Neuronal stem cell (in vitro differentiated cells): ENCODE results near the gene FTCD.

Experiments used
- DNase-seq: peaks from one replicate; pipeline ENCODE4 v3.0.0-alpha.2; 2013; ENCODE audit warnings: low spot score
- H2AFZ ChIP-seq: one replicate; pipeline ENCODE4 v1.6.1; 2013; ENCODE audit warnings: mild to moderate bottlenecking, low read length, inconsistent platforms
- H2AK5ac ChIP-seq: 2 replicates; pipeline ENCODE4 v1.6.1; 2013; ENCODE audit warnings: low read depth, mild to moderate bottlenecking, inconsistent platforms, low read length, moderate library complexity, mixed read lengths
- H2BK120ac ChIP-seq: 2 replicates; pipeline ENCODE4 v1.6.1; 2013; ENCODE audit warnings: low read depth, mild to moderate bottlenecking, inconsistent platforms, low read length, moderate library complexity, mixed read lengths
- H2BK12ac ChIP-seq: one replicate; pipeline ENCODE4 v1.6.1; 2013; ENCODE audit warnings: low read length, inconsistent platforms
- H2BK15ac ChIP-seq: 2 replicates; pipeline ENCODE4 v1.6.1; 2013; ENCODE audit warnings: mild to moderate bottlenecking, low read length, inconsistent platforms, mixed read lengths
- H2BK5ac ChIP-seq: one replicate; pipeline ENCODE4 v1.6.1; 2013; ENCODE audit warnings: inconsistent platforms, mild to moderate bottlenecking, low read length, moderate library complexity
- H3K14ac ChIP-seq: one replicate; pipeline ENCODE4 v1.6.1; 2013; ENCODE audit warnings: low read length, inconsistent platforms
- H3K18ac ChIP-seq: 2 replicates; pipeline ENCODE4 v1.6.1; 2013; ENCODE audit warnings: low read length, inconsistent platforms
- H3K23ac ChIP-seq: 2 replicates; pipeline ENCODE4 v1.6.1; 2013; ENCODE audit warnings: low read depth, mild to moderate bottlenecking, mixed read lengths, low read length, inconsistent platforms; ENCODE audit not compliant: poor library complexity
- H3K27ac ChIP-seq: replicated peaks from 3 replicates; pipeline ENCODE4 v1.5.1; 2013; ENCODE audit warnings: low read length, inconsistent platforms
- H3K27me3 ChIP-seq, 3 experiments: 2 replicates each; pipeline ENCODE4 v1.6.1; 2013; ENCODE audit warnings: low read length in 3 of 3, mild to moderate bottlenecking in 2 of 3, inconsistent platforms in 1 of 3, low read depth in 1 of 3, mixed read lengths in 1 of 3, moderate library complexity in 1 of 3; ENCODE audit not compliant: control insufficient read depth in 3 of 3, insufficient read depth in 3 of 3
- H3K36me3 ChIP-seq, 2 donors: replicated peaks in 1 of 2; 2 replicates each; pipeline ENCODE4 v1.6.1; 2013; ENCODE audit warnings: low read length in 2 of 2; ENCODE audit not compliant: control insufficient read depth in 2 of 2, insufficient read depth in 2 of 2
- H3K4ac ChIP-seq: 2 replicates; pipeline ENCODE4 v1.6.1; 2013; ENCODE audit warnings: inconsistent platforms, mild to moderate bottlenecking, low read length, moderate library complexity
- H3K4me1 ChIP-seq, 2 donors: 1 replicate in 1 of 2; 2 replicates in 1 of 2; pipeline ENCODE4 v1.6.1; 2013; ENCODE audit warnings: low read length in 2 of 2, low read depth in 1 of 2; ENCODE audit not compliant: control insufficient read depth in 2 of 2, insufficient read depth in 1 of 2
- H3K4me2 ChIP-seq: one replicate; pipeline ENCODE4 v1.6.1; 2013; ENCODE audit warnings: mild to moderate bottlenecking, low read length, inconsistent platforms; ENCODE audit not compliant: insufficient read depth, poor library complexity, severe bottlenecking
- H3K4me3 ChIP-seq, 2 donors: 2 replicates each; pipeline ENCODE4 v1.5.1; 2013; ENCODE audit warnings: low read length in 2 of 2, mild to moderate bottlenecking in 2 of 2, inconsistent platforms in 1 of 2, moderate library complexity in 1 of 2
- H3K79me1 ChIP-seq: one replicate; pipeline ENCODE4 v1.6.1; 2013; ENCODE audit warnings: low read depth, mild to moderate bottlenecking, inconsistent platforms, low read length, moderate library complexity
- H3K9ac ChIP-seq: one replicate; pipeline ENCODE4 v1.6.1; 2013; ENCODE audit warnings: mild to moderate bottlenecking, low read depth, low read length, inconsistent platforms; ENCODE audit not compliant: poor library complexity
- H3K9me3 ChIP-seq, 2 donors: replicated peaks in 1 of 2; 2 replicates each; pipeline versions ENCODE3 to v1.6.1; 2013; ENCODE audit warnings: low read length in 2 of 2, mild to moderate bottlenecking in 2 of 2, inconsistent platforms in 1 of 2, low read depth in 1 of 2, mixed read lengths in 1 of 2, moderate library complexity in 1 of 2; ENCODE audit not compliant: control insufficient read depth in 2 of 2, insufficient read depth in 1 of 2
- H4K8ac ChIP-seq: one replicate; pipeline ENCODE4 v1.6.1; 2013; ENCODE audit warnings: low read depth, mild to moderate bottlenecking, inconsistent platforms, low read length, moderate library complexity
- H4K91ac ChIP-seq: one replicate; pipeline ENCODE4 v1.6.1; 2013; ENCODE audit warnings: low read length, low read depth, mild to moderate bottlenecking, inconsistent platforms; ENCODE audit not compliant: poor library complexity
- WGBS, 2 donors: extraction: QIAGEN DNeasy Blood & Tissue Kit; methylation state at CpG; one replicate each; pipeline ENCODE4 v1.1.7; 2013; ENCODE audit warnings: missing lambda C conversion rate in 2 of 2, mixed read lengths in 1 of 2; ENCODE audit not compliant: insufficient read length in 2 of 2, insufficient replicate concordance in 1 of 2; ENCODE audit errors: extremely low coverage in 2 of 2; 5-methylcytosine and 5-hydroxymethylcytosine counted together

Gene FTCD

DNA sequence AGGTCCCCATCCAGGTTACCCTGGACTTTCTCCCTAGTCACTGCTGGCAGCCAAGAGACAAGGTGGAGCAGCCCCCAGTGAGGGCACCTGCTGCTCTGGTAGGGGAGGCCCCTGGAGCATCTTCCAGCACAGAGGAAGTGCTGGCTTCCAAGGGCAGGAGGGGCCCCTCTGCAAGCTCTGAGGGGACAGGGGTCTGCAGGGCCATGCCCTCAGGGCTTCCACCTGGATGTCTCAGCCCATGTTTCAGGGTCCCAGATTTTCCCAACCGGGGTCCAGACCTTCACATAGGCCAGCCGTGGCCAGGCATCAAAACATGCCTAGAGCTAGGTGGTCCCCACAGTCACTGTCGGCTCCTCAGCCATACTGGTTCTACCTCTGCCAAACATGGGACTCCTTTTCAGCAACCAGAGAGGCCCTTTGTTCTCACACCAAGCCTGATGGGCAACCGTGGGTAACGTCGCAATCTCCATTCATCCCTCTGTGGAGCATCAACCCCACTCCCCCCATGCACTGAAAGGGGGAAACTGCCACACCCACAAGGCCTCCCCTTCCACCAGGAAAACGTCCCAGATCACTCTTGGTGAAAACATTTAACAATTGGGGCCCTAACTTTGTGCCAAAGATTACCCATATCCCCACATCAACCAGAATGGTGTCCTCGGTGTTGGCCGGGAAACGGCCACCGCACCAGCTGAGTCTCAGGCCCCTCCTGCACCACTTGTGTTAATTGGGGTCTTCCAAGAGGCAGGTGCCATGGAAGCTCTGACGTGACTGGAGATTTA lies 59.4 kb downstream of the FTCD start:
- H2AFZ ChIP-seq = no peak overlapping the region

DNA sequence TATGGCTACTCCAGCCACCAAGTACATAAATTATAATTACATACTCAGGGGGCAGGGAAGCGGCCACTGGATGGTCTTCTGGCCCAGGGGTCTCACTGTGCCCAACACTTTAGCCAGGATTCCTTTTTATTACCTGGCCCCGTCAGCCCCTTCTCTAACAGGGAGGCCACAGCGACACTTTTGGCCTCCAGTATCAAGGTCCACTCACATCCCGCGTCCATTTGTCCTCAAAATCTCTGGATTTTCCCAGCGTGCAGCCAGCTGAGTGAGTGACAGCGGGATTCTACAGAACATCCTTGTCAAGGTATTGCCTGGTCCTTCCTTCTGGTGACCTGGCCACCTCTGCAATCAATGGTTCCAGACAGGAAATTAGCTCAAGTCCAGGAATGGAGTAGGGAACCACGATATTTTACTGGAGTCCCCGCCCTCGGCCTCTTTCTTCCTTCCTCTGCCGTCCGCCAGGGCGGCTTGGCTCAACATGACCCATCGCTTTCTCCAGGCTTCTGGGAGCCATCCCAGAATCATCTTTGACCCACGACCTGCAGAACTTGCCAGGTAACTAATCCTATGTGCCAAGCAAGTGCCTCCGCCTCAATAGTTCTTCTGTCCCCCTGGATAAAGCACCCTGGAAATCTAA lies 60.2 kb downstream of the FTCD start:
- Histone ChIP-seq H4K91ac (no peak overlapping the region), H3K18ac (no peak overlapping the region), H2BK5ac (no peak overlapping the region), H3K27me3 (peaks cover 8 to 57% (median 15%) of the 10 kb centered on the region in 3 experiments), H2AFZ (no peak overlapping the region), H3K27ac (no peak overlapping the region), H3K9me3 (peaks cover 4 to 5% of the 10 kb centered on the region in 2 donors), H3K4me3 (no peak overlapping the region), H2BK15ac (no peak overlapping the region), H2BK12ac (no peak overlapping the region), H3K4me1 (no peaks in the 10 kb centered on the region), H3K14ac (no peak overlapping the region), H4K8ac (no peak overlapping the region), H3K79me1 (peaks cover 3% of the 10 kb centered on the region), H3K4ac (no peak overlapping the region), H2AK5ac (no peak overlapping the region), H3K23ac (no peak overlapping the region), H3K36me3 (no peaks in the 10 kb centered on the region), H2BK120ac (no peak overlapping the region), H3K9ac (no peak overlapping the region), H3K4me2 (no peak overlapping the region)
- DNase-seq = no peak
- WGBS, 2 donors = no CpG with 5 or more reads among the region's 16 CpGs

More for the DNA sequence above, 59.4 kb downstream of the FTCD start:
- Histone ChIP-seq H2AK5ac (no peak overlapping the region), H2BK12ac (no peak overlapping the region), H3K4ac (no peak overlapping the region), H3K4me2 (no peak overlapping the region), H3K18ac (peak overlapping the region; percentile 46), H3K4me1 (no peaks in the 10 kb centered on the region), H3K27me3 (peaks cover 8 to 64% (median 20%) of the 10 kb centered on the region in 3 experiments), H3K23ac (peak overlapping the region; percentile 27), H3K27ac (no peak overlapping the region), H2BK15ac (no peak overlapping the region), H2BK5ac (no peak overlapping the region), H3K9me3 (peaks cover 5 to 7% of the 10 kb centered on the region in 2 donors), H3K4me3 (no peak overlapping the region), H3K14ac (no peak overlapping the region), H3K36me3 (no peaks in the 10 kb centered on the region), H4K8ac (no peak overlapping the region), H2BK120ac (no peak overlapping the region), H3K79me1 (peaks cover 3% of the 10 kb centered on the region), H4K91ac (no peak overlapping the region), H3K9ac (no peak overlapping the region)
- no CpG with 5 or more reads among the region's 12 CpGs for WGBS, 2 donors
- DNase-seq = no peak

DNA sequence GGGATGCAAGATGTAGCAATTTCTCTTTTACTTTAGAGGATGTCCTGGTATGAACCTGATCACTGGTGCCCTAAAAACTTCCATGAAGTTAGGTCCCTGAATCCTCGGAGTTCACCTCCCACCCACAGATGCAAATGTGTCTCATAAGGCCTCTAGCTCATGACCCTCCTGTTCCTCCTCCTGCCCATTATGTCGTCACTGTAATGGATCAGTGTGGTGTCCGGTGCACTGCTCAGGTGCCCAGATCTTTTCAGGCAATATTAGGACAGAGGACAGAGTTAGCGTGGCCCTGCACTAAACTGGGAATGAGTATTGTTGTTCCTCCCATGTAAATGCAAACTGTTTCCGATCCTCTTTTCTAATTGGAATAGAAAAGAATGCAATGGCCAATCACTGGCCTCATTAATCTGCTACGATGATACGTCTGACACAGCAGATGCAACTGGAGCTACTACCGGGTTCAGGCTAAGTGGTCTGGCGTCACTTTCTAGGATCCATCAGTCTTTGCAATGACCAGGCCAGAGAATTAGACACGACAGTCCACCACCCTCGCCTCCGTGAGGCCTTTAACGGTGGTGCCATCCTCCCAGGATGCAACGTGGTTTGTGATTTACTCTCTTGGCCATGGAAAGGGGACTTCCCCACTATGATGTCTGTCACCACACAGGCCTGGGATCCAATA lies 60.8 kb downstream of the FTCD start:
- no peak overlapping the region for H3K9ac ChIP-seq
- DNase-seq = no peak
- no peak overlapping the region for H2AK5ac ChIP-seq
- H3K14ac ChIP-seq = no peak overlapping the region
- H3K4me3 ChIP-seq = no peak overlapping the region
- H3K23ac ChIP-seq = no peak overlapping the region
- no peak overlapping the region for H2BK5ac ChIP-seq
- H2BK12ac ChIP-seq = no peak overlapping the region
- peaks cover 7 to 50% (median 9%) of the 10 kb centered on the region in 3 experiments for H3K27me3 ChIP-seq
- no peaks in the 10 kb centered on the region for H3K36me3 ChIP-seq
- H3K4me1 ChIP-seq = no peaks in the 10 kb centered on the region
- H2BK120ac ChIP-seq = no peak overlapping the region
- peaks cover 3% of the 10 kb centered on the region for H3K79me1 ChIP-seq
- no peak overlapping the region for H2AFZ ChIP-seq
- peaks cover under 1 to 2% of the 10 kb centered on the region in 2 donors for H3K9me3 ChIP-seq
- H3K4me2 ChIP-seq = no peak overlapping the region
- H3K4ac ChIP-seq = no peak overlapping the region
- no peak overlapping the region for H3K27ac ChIP-seq
- no peak overlapping the region for H3K18ac ChIP-seq
- no peak overlapping the region for H2BK15ac ChIP-seq
- WGBS, 2 donors = no CpG with 5 or more reads among the region's 14 CpGs
- no peak overlapping the region for H4K8ac ChIP-seq
- H4K91ac ChIP-seq = no peak overlapping the region
